Endometrium (tissue), 2 donors: Measurements from ENCODE around the gene HDDC2.

ENCODE experiments used
- FAIRE-seq: peaks from 2 replicates; lab custom pipeline; 2012; peaks lifted over from hg19 to GRCh38; lab: Jason Lieb, UNC
- donor health status: control.
- donor health status: control.

The HDDC2 gene

GRCh38 chr6:125301435-125302391 lies at the start of gene HDDC2:
TSS of gene HDDC2 (minus strand) at chr6:125301967. CDS start at chr6:125301932, 35 bp downstream.
- FAIRE-seq = no peak

- no peak for FAIRE-seq
Measured at GRCh38 chr6:125346926-125347563, 45.3 kb upstream of the HDDC2 start.

GRCh38 chr6:125346201-125346925 lies 44.6 kb upstream of the HDDC2 start:
- no peak for FAIRE-seq

- FAIRE-seq = no peak
Measured at GRCh38 chr6:125341460-125341859, 39.7 kb upstream of the HDDC2 start.

- no peak for FAIRE-seq
Measured at GRCh38 chr6:125340991-125341390, 39.2 kb upstream of the HDDC2 start.

- FAIRE-seq = no peak
Measured at GRCh38 chr6:125340175-125340835, 38.5 kb upstream of the HDDC2 start.

- FAIRE-seq = no peak
Measured at GRCh38 chr6:125339653-125340052, 37.9 kb upstream of the HDDC2 start.

GRCh38 chr6:125338381-125338780 lies 36.6 kb upstream of the HDDC2 start:
- FAIRE-seq = no peak

GRCh38 chr6:125337706-125338105 lies 35.9 kb upstream of the HDDC2 start:
- FAIRE-seq = no peak

- no peak for FAIRE-seq
Measured at GRCh38 chr6:125332664-125333063, 30.9 kb upstream of the HDDC2 start.

- no peak for FAIRE-seq
Measured at GRCh38 chr6:125325586-125325985, 23.8 kb upstream of the HDDC2 start.

GRCh38 chr6:125323376-125323775 lies 21.6 kb upstream of the HDDC2 start:
- FAIRE-seq = no peak

- no peak for FAIRE-seq
Measured at GRCh38 chr6:125316621-125317020, 14.9 kb upstream of the HDDC2 start.

- FAIRE-seq = no peak
Measured at GRCh38 chr6:125315548-125315947, 13.8 kb upstream of the HDDC2 start.

GRCh38 chr6:125314009-125314581 lies 12.3 kb upstream of the HDDC2 start:
- peak; percentile 91 for FAIRE-seq

- no peak for FAIRE-seq
Measured at GRCh38 chr6:125312950-125313349, 11.2 kb upstream of the HDDC2 start.

- no peak for FAIRE-seq
Measured at GRCh38 chr6:125312478-125312877, 10.7 kb upstream of the HDDC2 start.

GRCh38 chr6:125310994-125311649 lies 9.4 kb upstream of the HDDC2 start:
- FAIRE-seq = peak; percentile 86

- peak; percentile 26 for FAIRE-seq
Measured at GRCh38 chr6:125307964-125308615, 6.3 kb upstream of the HDDC2 start.

GRCh38 chr6:125307150-125307838 lies 5.5 kb upstream of the HDDC2 start:
- FAIRE-seq = no peak
